ENCODE data around the gene CEACAM21. TPM values are rescaled to one million over a fixed set of nuclear protein-coding genes. Genes with fewer than 3 reads are reported as not detected.
A peak's percentile ranks its signal among the peaks of the same experiment; 100 is the strongest.

Gene CEACAM21
- polyA plus RNA-seq, 1 donor = 1.5 TPM

- no peaks in the 10 kb centered on the region for H3K9me3 ChIP-seq (ENCODE audit: control insufficient read depth, low read depth, low read length)
- peak; percentile 31 to 58 for DNase-seq
- WGBS (ENCODE audit: insufficient coverage, low lambda C conversion rate) = 25% methylated on average over 2 of the region's 9 CpGs
- peak overlapping the region; percentile 2 for H3K4me3 ChIP-seq (ENCODE audit: low read length)
- peaks cover 3% of the 10 kb centered on the region for H3K4me1 ChIP-seq (ENCODE audit: control insufficient read depth, insufficient read depth, low read length)
- H3K27ac ChIP-seq (ENCODE audit: low read length) = peak overlapping the region; percentile 36
- H3K27me3 ChIP-seq (ENCODE audit: control insufficient read depth, insufficient read depth, low read length) = no peaks in the 10 kb centered on the region
- no peaks in the 10 kb centered on the region for H3K36me3 ChIP-seq (ENCODE audit: control insufficient read depth, insufficient read depth, low read length)
These were observed 26.8 kb upstream of the CEACAM21 start for GRCh38 chr19:41548954-41549688.

DNA sequence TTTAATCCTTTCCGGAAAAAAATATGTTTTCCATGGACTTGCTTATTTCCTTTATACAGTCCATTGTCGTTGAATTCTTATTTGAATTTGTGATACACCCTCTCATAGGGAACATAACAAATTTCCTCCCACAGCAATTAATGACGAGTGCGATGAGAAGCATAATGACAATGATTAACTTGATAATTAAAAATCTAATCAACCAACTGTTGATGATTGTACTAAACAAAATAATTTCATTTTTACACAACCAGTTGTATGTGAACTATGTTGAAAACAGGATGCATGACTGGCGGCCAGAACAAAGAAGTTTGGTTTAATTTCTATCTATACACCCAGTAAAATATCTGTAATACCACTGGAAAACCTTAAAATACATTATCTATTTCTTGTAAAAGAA lies 26.1 kb upstream of the CEACAM21 start:
- Histone ChIP-seq H3K4me3 (ENCODE audit: low read length) (peak overlapping the region; percentile 2), H3K4me1 (ENCODE audit: control insufficient read depth, insufficient read depth, low read length) (peaks cover 3% of the 10 kb centered on the region), H3K36me3 (ENCODE audit: control insufficient read depth, insufficient read depth, low read length) (no peaks in the 10 kb centered on the region), H3K27me3 (ENCODE audit: control insufficient read depth, insufficient read depth, low read length) (no peaks in the 10 kb centered on the region), H3K27ac (ENCODE audit: low read length) (peak overlapping the region; percentile 36), H3K9me3 (ENCODE audit: control insufficient read depth, low read depth, low read length) (no peaks in the 10 kb centered on the region)
- WGBS (ENCODE audit: insufficient coverage, low lambda C conversion rate) = 94% methylated on average over 2 of the region's 5 CpGs
- DNase-seq = no peak

DNA sequence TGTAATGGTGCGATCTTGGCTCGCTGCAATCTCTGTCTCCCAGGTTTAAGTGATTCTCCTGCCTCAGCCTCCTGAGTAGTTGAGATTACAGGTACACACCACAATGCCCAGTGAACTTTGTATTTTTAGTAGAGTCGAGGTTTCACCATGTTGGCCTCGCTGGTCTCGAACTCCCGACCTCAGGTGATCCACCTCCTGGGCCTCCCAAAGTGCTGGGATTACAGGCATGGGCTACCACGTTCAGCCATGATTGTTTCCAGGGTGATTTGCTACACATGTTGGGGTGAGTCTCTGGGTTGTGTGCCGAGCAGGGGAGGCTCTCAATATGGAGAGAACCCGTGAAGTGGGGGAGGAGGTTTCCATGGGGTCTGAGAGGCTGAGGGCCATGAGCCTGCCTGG lies 24.8 kb upstream of the CEACAM21 start:
- no peak for DNase-seq
- Histone ChIP-seq H3K4me1 (ENCODE audit: control insufficient read depth, insufficient read depth, low read length) (peaks cover 3% of the 10 kb centered on the region), H3K27ac (ENCODE audit: low read length) (no peak overlapping the region), H3K9me3 (ENCODE audit: control insufficient read depth, low read depth, low read length) (no peaks in the 10 kb centered on the region), H3K4me3 (ENCODE audit: low read length) (no peak overlapping the region), H3K36me3 (ENCODE audit: control insufficient read depth, insufficient read depth, low read length) (no peaks in the 10 kb centered on the region), H3K27me3 (ENCODE audit: control insufficient read depth, insufficient read depth, low read length) (no peaks in the 10 kb centered on the region)
- no CpG with 5 or more reads among the region's 9 CpGs for WGBS (ENCODE audit: insufficient coverage, low lambda C conversion rate)

DNA sequence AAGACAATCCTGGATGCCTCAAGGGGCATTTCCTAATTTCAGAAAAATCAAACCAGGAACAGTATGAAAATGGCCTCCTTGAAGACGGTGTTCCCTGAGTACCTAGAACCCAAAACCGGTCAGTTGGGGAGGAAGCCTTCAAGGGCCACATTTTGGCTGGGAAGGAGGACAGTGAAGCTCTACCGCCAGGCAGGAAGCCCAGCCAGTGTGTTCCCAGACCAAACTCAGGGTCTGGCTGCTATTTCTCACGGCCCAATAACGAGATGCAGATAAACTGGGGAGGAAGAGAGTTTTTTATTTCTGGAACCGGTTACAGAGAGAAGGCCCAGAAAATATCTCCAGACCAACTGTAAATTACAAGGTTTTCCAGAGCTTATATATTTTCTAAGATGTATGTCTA lies 24.3 kb upstream of the CEACAM21 start:
- DNase-seq = no peak
- peaks cover 2% of the 10 kb centered on the region for H3K27me3 ChIP-seq (ENCODE audit: control insufficient read depth, insufficient read depth, low read length)
- no peak overlapping the region for H3K4me3 ChIP-seq (ENCODE audit: low read length)
- no peaks in the 10 kb centered on the region for H3K36me3 ChIP-seq (ENCODE audit: control insufficient read depth, insufficient read depth, low read length)
- no CpG with 5 or more reads among the region's 6 CpGs for WGBS (ENCODE audit: insufficient coverage, low lambda C conversion rate)
- H3K9me3 ChIP-seq (ENCODE audit: control insufficient read depth, low read depth, low read length) = no peaks in the 10 kb centered on the region
- peaks cover 3% of the 10 kb centered on the region for H3K4me1 ChIP-seq (ENCODE audit: control insufficient read depth, insufficient read depth, low read length)
- no peak overlapping the region for H3K27ac ChIP-seq (ENCODE audit: low read length)

DNA sequence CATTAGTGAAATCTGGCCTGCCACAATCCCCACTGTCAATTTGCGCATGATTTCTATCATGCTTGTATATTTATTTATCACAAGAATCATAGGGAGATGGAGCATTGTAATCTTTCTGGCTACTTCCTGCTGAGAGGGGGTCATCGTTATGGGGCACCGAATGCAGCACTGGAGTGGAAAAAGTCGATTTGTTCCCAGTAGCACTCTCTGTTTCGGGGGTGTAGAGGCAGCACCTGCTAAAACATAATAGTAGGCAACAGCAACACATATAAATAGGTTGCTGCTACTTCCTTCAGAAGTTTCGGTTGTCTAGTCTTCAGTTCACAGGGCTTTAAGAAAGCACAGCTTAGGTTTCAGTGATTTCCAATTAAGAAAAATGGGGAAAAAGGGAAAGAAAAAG lies 23.4 kb upstream of the CEACAM21 start:
- no peaks in the 10 kb centered on the region for H3K36me3 ChIP-seq (ENCODE audit: control insufficient read depth, insufficient read depth, low read length)
- no peak overlapping the region for H3K4me3 ChIP-seq (ENCODE audit: low read length)
- 92% methylated on average over 2 of the region's 6 CpGs for WGBS (ENCODE audit: insufficient coverage, low lambda C conversion rate)
- no peaks in the 10 kb centered on the region for H3K9me3 ChIP-seq (ENCODE audit: control insufficient read depth, low read depth, low read length)
- H3K4me1 ChIP-seq (ENCODE audit: control insufficient read depth, insufficient read depth, low read length) = peaks cover 3% of the 10 kb centered on the region
- H3K27me3 ChIP-seq (ENCODE audit: control insufficient read depth, insufficient read depth, low read length) = peaks cover 3% of the 10 kb centered on the region
- H3K27ac ChIP-seq (ENCODE audit: low read length) = no peak overlapping the region
- DNase-seq = no peak

- H3K4me1 ChIP-seq (ENCODE audit: control insufficient read depth, insufficient read depth, low read length) = peaks cover 1% of the 10 kb centered on the region
- H3K9me3 ChIP-seq (ENCODE audit: control insufficient read depth, low read depth, low read length) = no peaks in the 10 kb centered on the region
- no peaks in the 10 kb centered on the region for H3K36me3 ChIP-seq (ENCODE audit: control insufficient read depth, insufficient read depth, low read length)
- H3K27me3 ChIP-seq (ENCODE audit: control insufficient read depth, insufficient read depth, low read length) = peaks cover 7% of the 10 kb centered on the region
- H3K4me3 ChIP-seq (ENCODE audit: low read length) = no peak overlapping the region
- DNase-seq = no peak
- 100% methylated on average over 1 of the region's 4 CpGs for WGBS (ENCODE audit: insufficient coverage, low lambda C conversion rate)
- H3K27ac ChIP-seq (ENCODE audit: low read length) = no peak overlapping the region
These were observed 22.2 kb upstream of the CEACAM21 start for GRCh38 chr19:41553804-41554203.

DNA sequence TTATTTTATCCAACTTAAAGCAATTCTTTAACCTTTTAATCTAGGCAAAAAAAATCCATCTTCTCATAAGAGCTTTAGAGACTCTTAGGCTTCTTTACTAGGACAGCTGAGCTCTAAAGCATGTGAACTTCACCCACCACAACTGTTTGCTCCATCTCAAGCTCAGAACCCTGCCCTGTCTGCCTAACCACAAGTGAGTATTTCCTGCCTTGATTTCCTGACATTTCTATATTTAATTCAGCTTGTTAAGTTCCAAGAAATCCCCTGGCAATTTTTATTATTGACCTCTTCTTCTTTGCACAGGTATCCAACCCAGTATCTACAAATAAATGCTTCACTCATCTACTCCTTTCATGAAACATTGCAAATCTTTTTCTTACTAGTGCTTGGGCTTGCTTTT lies 21.1 kb upstream of the CEACAM21 start:
- no peak overlapping the region for H3K4me3 ChIP-seq (ENCODE audit: low read length)
- no peaks in the 10 kb centered on the region for H3K4me1 ChIP-seq (ENCODE audit: control insufficient read depth, insufficient read depth, low read length)
- peaks cover 10% of the 10 kb centered on the region for H3K27me3 ChIP-seq (ENCODE audit: control insufficient read depth, insufficient read depth, low read length)
- H3K9me3 ChIP-seq (ENCODE audit: control insufficient read depth, low read depth, low read length) = no peaks in the 10 kb centered on the region
- no peaks in the 10 kb centered on the region for H3K36me3 ChIP-seq (ENCODE audit: control insufficient read depth, insufficient read depth, low read length)
- no peak overlapping the region for H3K27ac ChIP-seq (ENCODE audit: low read length)
- DNase-seq = no peak

- H3K9me3 ChIP-seq (ENCODE audit: control insufficient read depth, low read depth, low read length) = no peaks in the 10 kb centered on the region
- no peak overlapping the region for H3K4me3 ChIP-seq (ENCODE audit: low read length)
- peaks cover 10% of the 10 kb centered on the region for H3K27me3 ChIP-seq (ENCODE audit: control insufficient read depth, insufficient read depth, low read length)
- H3K4me1 ChIP-seq (ENCODE audit: control insufficient read depth, insufficient read depth, low read length) = no peaks in the 10 kb centered on the region
- WGBS (ENCODE audit: insufficient coverage, low lambda C conversion rate) = no CpG with 5 or more reads among the region's 3 CpGs
- H3K36me3 ChIP-seq (ENCODE audit: control insufficient read depth, insufficient read depth, low read length) = no peaks in the 10 kb centered on the region
- H3K27ac ChIP-seq (ENCODE audit: low read length) = no peak overlapping the region
- no peak for DNase-seq
These were observed 20.2 kb upstream of the CEACAM21 start for GRCh38 chr19:41555748-41556147.

GRCh38 chr19:41563854-41564514 lies 12.0 kb upstream of the CEACAM21 start:
- H3K9me3 ChIP-seq (ENCODE audit: control insufficient read depth, low read depth, low read length) = no peaks in the 10 kb centered on the region
- no peak overlapping the region for H3K4me3 ChIP-seq (ENCODE audit: low read length)
- DNase-seq = peak in 1 of 2 donors; percentile 30
- H3K27ac ChIP-seq (ENCODE audit: low read length) = no peak overlapping the region
- H3K4me1 ChIP-seq (ENCODE audit: control insufficient read depth, insufficient read depth, low read length) = peaks cover 17% of the 10 kb centered on the region
- no peaks in the 10 kb centered on the region for H3K36me3 ChIP-seq (ENCODE audit: control insufficient read depth, insufficient read depth, low read length)
- WGBS (ENCODE audit: insufficient coverage, low lambda C conversion rate) = 67% methylated on average over 1 of the region's 19 CpGs
- H3K27me3 ChIP-seq (ENCODE audit: control insufficient read depth, insufficient read depth, low read length) = peaks cover 40% of the 10 kb centered on the region

DNA sequence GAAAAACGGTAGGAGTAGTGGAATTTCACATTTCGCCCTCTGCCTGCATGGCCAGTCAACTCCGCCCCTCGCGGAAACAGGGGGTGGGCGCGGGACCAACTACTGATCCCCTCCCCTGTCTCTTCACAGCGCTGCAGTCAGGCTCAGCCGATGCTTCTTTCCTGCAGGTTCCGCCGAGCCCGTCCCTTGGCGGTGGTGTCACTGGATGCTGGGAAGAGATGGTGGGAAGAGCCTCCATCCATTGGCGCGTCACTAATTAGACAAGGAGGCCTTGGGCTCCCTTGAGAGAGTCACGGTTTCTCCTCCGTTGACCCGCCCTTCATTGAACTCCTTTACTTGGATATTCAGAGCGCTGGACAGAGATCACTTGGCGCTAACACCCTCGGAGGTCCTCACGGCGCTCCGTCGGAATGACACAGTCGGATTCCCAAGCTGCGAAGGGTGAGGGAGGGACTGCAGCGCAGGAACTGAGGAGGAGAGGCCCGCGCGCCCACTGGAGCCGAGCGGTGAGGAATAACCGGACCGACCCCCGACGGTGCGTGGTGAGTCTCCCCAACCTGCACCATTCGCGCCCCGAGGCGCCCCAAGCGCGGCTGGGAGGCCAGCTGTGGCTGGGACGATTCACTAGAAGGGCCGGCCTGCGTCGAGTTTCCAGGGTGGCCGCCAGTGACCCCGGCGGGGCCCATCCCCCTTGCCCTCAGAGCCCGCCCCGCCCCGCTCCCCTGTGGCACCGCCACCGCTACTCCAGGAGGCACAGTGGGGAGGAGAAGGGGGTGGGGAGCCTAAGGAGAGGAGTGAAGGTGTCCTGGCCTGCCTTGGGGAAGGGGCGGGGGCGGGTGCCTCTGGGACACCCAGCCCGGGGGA lies 11.2 kb upstream of the CEACAM21 start:
- Histone ChIP-seq H3K27ac (ENCODE audit: low read length) (no peak overlapping the region), H3K36me3 (ENCODE audit: control insufficient read depth, insufficient read depth, low read length) (no peaks in the 10 kb centered on the region), H3K27me3 (ENCODE audit: control insufficient read depth, insufficient read depth, low read length) (peaks cover 44% of the 10 kb centered on the region), H3K4me1 (ENCODE audit: control insufficient read depth, insufficient read depth, low read length) (peaks cover 17% of the 10 kb centered on the region), H3K9me3 (ENCODE audit: control insufficient read depth, low read depth, low read length) (no peaks in the 10 kb centered on the region), H3K4me3 (ENCODE audit: low read length) (no peak overlapping the region)
- no CpG with 5 or more reads among the region's 59 CpGs for WGBS (ENCODE audit: insufficient coverage, low lambda C conversion rate)
- peak in 1 of 2 donors; percentile 23 for DNase-seq

Data from large intestine (tissue), 3 donors.